Measurements from ENCODE around the gene LHFPL6. TPM values are rescaled to one million over a fixed set of nuclear protein-coding genes. Genes with fewer than 3 reads are reported as not detected.

Gene LHFPL6
- total RNA-seq, 1 experiment from 2014 or later, result 3.6 TPM

- Mint-ChIP-seq H3K27ac (ENCODE audit: unreplicated experiment) (no peak overlapping the region), H3K27me3 (ENCODE audit: insufficient read depth, unreplicated experiment) (peaks cover 7% of the 10 kb centered on the region), H3K36me3 (ENCODE audit: insufficient read depth, unreplicated experiment) (no peaks in the 10 kb centered on the region), H3K4me1 (ENCODE audit: low read depth, unreplicated experiment) (peaks cover 1% of the 10 kb centered on the region), H3K9me3 (ENCODE audit: unreplicated experiment) (no peaks in the 10 kb centered on the region), H3K4me3 (ENCODE audit: unreplicated experiment) (no peak overlapping the region)
- no peaks in the 10 kb centered on the region for H3K4me1 ChIP-seq
- no peak for DNase-seq
- H3K9me3 ChIP-seq, result no peaks in the 10 kb centered on the region
- no peaks in the 10 kb centered on the region for H3K27me3 ChIP-seq (replicated peaks; ENCODE audit: control insufficient read depth, insufficient read depth, low read length)
- no TSS peak for BruUV-seq (replicated peaks)
- intact Hi-C loops (cut with micrococcal nuclease; ENCODE audit: unreplicated experiment), result no loop called here
- TF ChIP-seq CTCF (IDR thresholded peaks at IDR 0.05; ENCODE audit: insufficient read depth in 1 of 2, low read depth in 1 of 2, low read length in 1 of 2, severe bottlenecking in 1 of 2, unreplicated experiment in 1 of 2), result no peak
- no peaks in the 10 kb centered on the region for H3K36me3 ChIP-seq (ENCODE audit: control insufficient read depth, insufficient read depth, low read length)
- POLR2A ChIA-PET, result no interaction called here
- H3K4me3 ChIP-seq (ENCODE audit: low read depth, low read length), result no peak overlapping the region
- CTCF ChIA-PET, result no interaction called here
Observed at GRCh38 chr13:39370554-39370953, 232.4 kb downstream of the LHFPL6 start.

DNA sequence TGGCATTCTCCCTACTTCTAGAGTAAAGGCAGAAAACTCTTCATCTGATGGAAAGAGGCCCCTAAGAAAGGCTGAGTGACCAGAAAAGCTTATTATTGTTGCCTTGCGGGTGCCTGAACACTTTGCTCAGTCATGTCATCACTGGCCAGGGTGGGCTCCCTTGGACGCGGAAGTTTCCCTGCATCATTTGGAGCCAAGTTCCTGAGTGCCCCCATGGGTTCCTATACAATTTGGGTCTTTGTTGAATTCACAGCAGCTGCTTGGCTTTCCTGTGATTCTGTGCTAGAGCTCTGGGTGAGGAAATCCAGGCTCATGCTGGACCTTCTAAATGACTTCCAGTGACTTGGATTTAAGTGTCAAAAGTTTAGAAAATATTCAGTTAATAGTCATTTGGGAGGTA, 232.9 kb downstream of the LHFPL6 start:
- Histone ChIP-seq H3K4me1 (no peaks in the 10 kb centered on the region), H3K4me3 (ENCODE audit: low read depth, low read length) (no peak overlapping the region), H3K36me3 (ENCODE audit: control insufficient read depth, insufficient read depth, low read length) (no peaks in the 10 kb centered on the region), H3K27me3 (replicated peaks; ENCODE audit: control insufficient read depth, insufficient read depth, low read length) (no peaks in the 10 kb centered on the region), H3K9me3 (no peaks in the 10 kb centered on the region)
- Mint-ChIP-seq H3K36me3 (ENCODE audit: insufficient read depth, unreplicated experiment) (no peaks in the 10 kb centered on the region), H3K27me3 (ENCODE audit: insufficient read depth, unreplicated experiment) (peaks cover 7% of the 10 kb centered on the region), H3K4me1 (ENCODE audit: low read depth, unreplicated experiment) (peaks cover 6% of the 10 kb centered on the region), H3K27ac (ENCODE audit: unreplicated experiment) (no peak overlapping the region), H3K4me3 (ENCODE audit: unreplicated experiment) (no peak overlapping the region), H3K9me3 (ENCODE audit: unreplicated experiment) (no peaks in the 10 kb centered on the region)
- no peak for TF ChIP-seq CTCF (IDR thresholded peaks at IDR 0.05; ENCODE audit: insufficient read depth in 1 of 2, low read depth in 1 of 2, low read length in 1 of 2, severe bottlenecking in 1 of 2, unreplicated experiment in 1 of 2)
- intact Hi-C loops (cut with micrococcal nuclease; ENCODE audit: unreplicated experiment), result no loop called here
- ChIA-PET CTCF (no interaction called here), POLR2A (no interaction called here)
- BruUV-seq (replicated peaks), result no TSS peak
- no peak for DNase-seq

DNA sequence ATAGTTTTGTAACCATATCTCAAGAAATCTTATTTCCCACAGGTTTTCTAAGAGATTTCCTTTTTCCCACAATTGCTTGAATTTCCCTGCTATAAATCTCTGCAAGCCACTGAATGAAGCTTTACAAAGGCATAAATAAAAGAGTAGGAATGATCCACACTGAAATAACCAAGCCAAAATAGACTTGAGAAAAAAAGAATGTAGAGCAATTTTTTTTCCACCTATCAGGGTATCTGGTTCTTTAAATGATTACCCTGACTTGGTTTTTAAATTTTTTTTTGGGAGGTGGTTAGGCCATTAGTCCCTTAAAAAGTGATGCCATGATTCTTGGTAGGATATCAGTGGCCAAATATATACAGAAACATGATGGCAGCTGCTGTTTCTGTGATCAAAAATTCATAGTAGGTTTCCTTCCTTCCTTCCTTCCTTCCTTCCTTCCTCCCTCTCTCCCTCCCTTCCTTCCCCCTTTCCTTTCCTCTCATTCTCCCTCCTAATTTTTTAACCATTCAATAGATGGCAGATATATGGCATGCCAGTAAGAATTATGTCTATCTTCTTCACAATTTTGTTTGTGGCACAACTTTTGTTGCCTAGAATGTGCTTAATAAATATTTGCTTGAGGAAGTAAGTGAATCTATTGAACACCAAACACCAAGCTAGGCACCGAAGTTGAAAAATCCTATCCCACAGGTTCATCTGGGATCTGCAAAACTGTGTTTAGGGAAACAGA, 233.7 kb downstream of the LHFPL6 start:
- ChIA-PET CTCF (no interaction called here), POLR2A (no interaction called here)
- H3K9me3 Mint-ChIP-seq (ENCODE audit: unreplicated experiment), result no peaks in the 10 kb centered on the region
- Histone ChIP-seq H3K4me3 (ENCODE audit: low read depth, low read length) (no peak overlapping the region), H3K27me3 (replicated peaks; ENCODE audit: control insufficient read depth, insufficient read depth, low read length) (no peaks in the 10 kb centered on the region), H3K36me3 (ENCODE audit: control insufficient read depth, insufficient read depth, low read length) (no peaks in the 10 kb centered on the region), H3K4me1 (no peaks in the 10 kb centered on the region), H3K9me3 (no peaks in the 10 kb centered on the region)
- peaks cover 7% of the 10 kb centered on the region for H3K27me3 Mint-ChIP-seq (ENCODE audit: insufficient read depth, unreplicated experiment)
- intact Hi-C loops (cut with micrococcal nuclease; ENCODE audit: unreplicated experiment), result no loop called here
- no peak for TF ChIP-seq CTCF (IDR thresholded peaks at IDR 0.05; ENCODE audit: insufficient read depth in 1 of 2, low read depth in 1 of 2, low read length in 1 of 2, severe bottlenecking in 1 of 2, unreplicated experiment in 1 of 2)
- H3K4me3 Mint-ChIP-seq (ENCODE audit: unreplicated experiment), result no peak overlapping the region
- no peak overlapping the region for H3K27ac Mint-ChIP-seq (ENCODE audit: unreplicated experiment)
- no peaks in the 10 kb centered on the region for H3K36me3 Mint-ChIP-seq (ENCODE audit: insufficient read depth, unreplicated experiment)
- DNase-seq, result no peak
- peaks cover 13% of the 10 kb centered on the region for H3K4me1 Mint-ChIP-seq (ENCODE audit: low read depth, unreplicated experiment)
- BruUV-seq (replicated peaks), result no TSS peak
